Body of pancreas (tissue), 4 donors: ENCODE measurements around the gene TSGA10IP. TPM values are rescaled to one million over a fixed set of nuclear protein-coding genes. Genes with fewer than 3 reads are reported as not detected.

Experiments
- ATAC-seq: fragments of 150-250 bp; one replicate; pipeline ENCODE4 v1.9.1; 2016
- DNase-seq, 4 donors: peaks; one replicate each; pipeline ENCODE4 v3.0.0-alpha.2; 2019
- H3K27ac ChIP-seq, 4 donors: fragments of 200-600 bp; sonication (generic); 1 replicate in 3 of 4; 2 replicates in 1 of 4; pipeline versions ENCODE4 v1.5.1 to v1.6.1; 2016 to 2019; ENCODE audit warnings: mild to moderate bottlenecking in 1 of 4, mixed read lengths in 1 of 4, moderate library complexity in 1 of 4
- H3K27me3 ChIP-seq, 2 donors: fragments of 200-600 bp; sonication (generic); one replicate each; pipeline ENCODE4 v1.6.0; 2016; ENCODE audit warnings: mild to moderate bottlenecking in 1 of 2
- H3K36me3 ChIP-seq, 2 donors: fragments of 200-600 bp; sonication (generic); replicated peaks in 1 of 2; 2 replicates each; pipeline ENCODE4 v1.5.1; 2016; ENCODE audit warnings: low read depth in 2 of 2; ENCODE audit not compliant: insufficient read depth in 1 of 2
- H3K4me1 ChIP-seq: fragments of 200-600 bp; sonication (generic); one replicate; pipeline ENCODE4 v1.6.0; 2016
- H3K4me3 ChIP-seq, 2 donors: fragments of 200-600 bp; sonication (generic); 1 replicate in 1 of 2; 2 replicates in 1 of 2; pipeline ENCODE4 v1.5.1; 2016 to 2019
- H3K9me3 ChIP-seq, 3 donors: fragments of 200-600 bp; sonication (generic); 1 replicate in 2 of 3; 2 replicates in 1 of 3; pipeline ENCODE4 v1.5.1; 2016
- CTCF ChIP-seq, 7 experiments: fragments of 450-650 bp in 4 of 7; fragments of 200-600 bp in 3 of 7; sonication (generic) in 3 of 7; IDR thresholded peaks; one replicate each; pipeline ENCODE4 v1.5.1; 2016 to 2019; ENCODE audit warnings: antibody characterized with exemption in 7 of 7
- POLR2A ChIP-seq, 3 donors: fragments of 450-650 bp; IDR thresholded peaks; one replicate each; pipeline ENCODE4 v1.6.1; 2016; ENCODE audit warnings: antibody characterized with exemption in 3 of 3, mild to moderate bottlenecking in 2 of 3
- WGBS, 2 donors: methylation state at CpG; one replicate each; pipeline ENCODE4 v1.1.5; 2017; 5-methylcytosine and 5-hydroxymethylcytosine counted together
- intact Hi-C: fragments of 100-400 bp; cut with DNase I; formaldehyde crosslinking; loops from one replicate; pipeline ENCODE4 v1.15.1; 2023
- total RNA-seq, 2 donors: library from RNA; depleted of rRNA; stranded (reverse); fragments of >200 nt; gene quantifications; one replicate each; pipeline ENCODE4 v1.1.0, GENCODE V29; 2016

Gene TSGA10IP
- total RNA-seq, 2 donors from 2014 or later = not detected

GRCh38 chr11:65911682-65912568 lies 33.4 kb upstream of the TSGA10IP start:
- peak; percentile 21 for ATAC-seq
- no peaks in the 10 kb centered on the region for H3K36me3 ChIP-seq
- TF ChIP-seq CTCF (IDR thresholded peaks at IDR 0.05) = peak in 4 of 7 experiments; percentile 17 to 31 (median 19)
- no peak for TF ChIP-seq POLR2A (IDR thresholded peaks at IDR 0.05)
- DNase-seq = peak in 2 of 4 donors; percentile 20 to 31
- H3K9me3 ChIP-seq = no peaks in the 10 kb centered on the region
- WGBS, 2 donors = 15 to 21% methylated on average over 12 to 14 of the region's 14 CpGs
- H3K4me3 ChIP-seq = no peak overlapping the region
- intact Hi-C loops = no loop called here
- H3K27ac ChIP-seq = no peak overlapping the region
- H3K4me1 ChIP-seq = peaks cover 21% of the 10 kb centered on the region
- no peaks in the 10 kb centered on the region for H3K27me3 ChIP-seq

- ATAC-seq (no peak), DNase-seq (no peak)
- no peak for TF ChIP-seq POLR2A (IDR thresholded peaks at IDR 0.05)
- TF ChIP-seq CTCF (IDR thresholded peaks at IDR 0.05) = no peak
- Histone ChIP-seq H3K27ac (no peak overlapping the region), H3K36me3 (no peaks in the 10 kb centered on the region), H3K4me1 (peaks cover 30% of the 10 kb centered on the region), H3K4me3 (no peak overlapping the region), H3K9me3 (no peaks in the 10 kb centered on the region), H3K27me3 (no peaks in the 10 kb centered on the region)
- intact Hi-C loops = no loop called here
- 68 to 82% methylated on average over 2 to 4 of the region's 4 CpGs for WGBS, 2 donors
Observed at GRCh38 chr11:65912845-65913244, 32.4 kb upstream of the TSGA10IP start.

GRCh38 chr11:65915101-65915820 lies 30.0 kb upstream of the TSGA10IP start:
- WGBS, 2 donors = 55 to 77% methylated on average over 8 to 10 of the region's 10 CpGs

GRCh38 chr11:65915821-65916251 lies 29.4 kb upstream of the TSGA10IP start:
- intact Hi-C loops = no loop called here
- DNase-seq (peak; percentile 57 to 75 (median 65)), ATAC-seq (peak; percentile 11)
- WGBS, 2 donors = 18 to 37% methylated on average over 2 to 13 of the region's 13 CpGs
- Histone ChIP-seq H3K36me3 (no peaks in the 10 kb centered on the region), H3K27me3 (no peaks in the 10 kb centered on the region), H3K4me1 (peaks cover 46% of the 10 kb centered on the region), H3K9me3 (no peaks in the 10 kb centered on the region), H3K27ac (peak overlapping the region; percentile 25 to 62 (median 48)), H3K4me3 (no peak overlapping the region)
- TF ChIP-seq CTCF (IDR thresholded peaks at IDR 0.05) = no peak
- peak in 2 of 3 donors; percentile 12 to 23 for TF ChIP-seq POLR2A (IDR thresholded peaks at IDR 0.05)

More at GRCh38 chr11:65915101-65915820, 30.0 kb upstream of the TSGA10IP start:
- Histone ChIP-seq H3K4me3 (no peak overlapping the region), H3K9me3 (no peaks in the 10 kb centered on the region), H3K27me3 (no peaks in the 10 kb centered on the region), H3K4me1 (peaks cover 40% of the 10 kb centered on the region), H3K36me3 (no peaks in the 10 kb centered on the region), H3K27ac (peak overlapping the region; percentile 25 to 62 (median 48))
- TF ChIP-seq CTCF (IDR thresholded peaks at IDR 0.05) (no peak), POLR2A (IDR thresholded peaks at IDR 0.05) (no peak)
- DNase-seq = no peak
- ATAC-seq = no peak
- intact Hi-C loops = no loop called here
